HL-60 (cell line): Measurements from ENCODE around the gene ZNF783.

Experiments used
- DNase-seq, 2 experiments: peaks; one replicate each; pipeline ENCODE4 v3.0.0-alpha.2; 2010 to 2020; ENCODE audit warnings: low read depth in 1 of 2, low spot score in 1 of 2
- H3K27ac ChIP-seq: fragments of 250-450 bp; sonication (Bioruptor Pico); replicated peaks from 2 replicates; pipeline ENCODE4 v1.5.1; 2020; ENCODE audit warnings: mild to moderate bottlenecking, moderate library complexity
- H3K27me3 ChIP-seq: fragments of 250-450 bp; sonication (Bioruptor Pico); 2 replicates; pipeline ENCODE4 v1.5.1; 2021; ENCODE audit warnings: mild to moderate bottlenecking, moderate library complexity; ENCODE audit not compliant: insufficient read depth, poor library complexity, severe bottlenecking
- H3K4me3 ChIP-seq: replicated peaks from 2 replicates; pipeline ENCODE4 v1.5.1; 2011; ENCODE audit warnings: mild to moderate bottlenecking, control low read depth, low read length; ENCODE audit not compliant: insufficient read depth
- GABPA ChIP-seq: IDR thresholded peaks from 2 replicates; pipeline ENCODE4 v1.6.1; 2012; ENCODE audit warnings: low read depth
- POLR2AphosphoS5 ChIP-seq: IDR thresholded peaks from 2 replicates; pipeline ENCODE4 v1.6.1; 2012; ENCODE audit warnings: low read depth
- REST ChIP-seq: IDR thresholded peaks from 2 replicates; pipeline ENCODE4 v1.6.1; 2012; ENCODE audit warnings: low read depth; ENCODE audit not compliant: insufficient replicate concordance
- SPI1 ChIP-seq: IDR thresholded peaks from 2 replicates; pipeline ENCODE4 v1.6.1; 2012; ENCODE audit warnings: low read depth, mild to moderate bottlenecking, borderline replicate concordance
- TF ChIP-seq, protein P1 (sequence below): IDR thresholded peaks from one replicate; pipeline ENCODE4 v1.5.1; 2011; ENCODE audit warnings: low read length, control low read depth, inconsistent platforms; ENCODE audit not compliant: insufficient read depth

ZNF783 gene

GRCh38 chr7:149334219-149334618, 72.2 kb downstream of the ZNF783 start:
- TF ChIP-seq GABPA, result no peak
- no peak for TF ChIP-seq POLR2AphosphoS5
- TF ChIP-seq SPI1, result no peak
- TF ChIP-seq, protein P1, sequence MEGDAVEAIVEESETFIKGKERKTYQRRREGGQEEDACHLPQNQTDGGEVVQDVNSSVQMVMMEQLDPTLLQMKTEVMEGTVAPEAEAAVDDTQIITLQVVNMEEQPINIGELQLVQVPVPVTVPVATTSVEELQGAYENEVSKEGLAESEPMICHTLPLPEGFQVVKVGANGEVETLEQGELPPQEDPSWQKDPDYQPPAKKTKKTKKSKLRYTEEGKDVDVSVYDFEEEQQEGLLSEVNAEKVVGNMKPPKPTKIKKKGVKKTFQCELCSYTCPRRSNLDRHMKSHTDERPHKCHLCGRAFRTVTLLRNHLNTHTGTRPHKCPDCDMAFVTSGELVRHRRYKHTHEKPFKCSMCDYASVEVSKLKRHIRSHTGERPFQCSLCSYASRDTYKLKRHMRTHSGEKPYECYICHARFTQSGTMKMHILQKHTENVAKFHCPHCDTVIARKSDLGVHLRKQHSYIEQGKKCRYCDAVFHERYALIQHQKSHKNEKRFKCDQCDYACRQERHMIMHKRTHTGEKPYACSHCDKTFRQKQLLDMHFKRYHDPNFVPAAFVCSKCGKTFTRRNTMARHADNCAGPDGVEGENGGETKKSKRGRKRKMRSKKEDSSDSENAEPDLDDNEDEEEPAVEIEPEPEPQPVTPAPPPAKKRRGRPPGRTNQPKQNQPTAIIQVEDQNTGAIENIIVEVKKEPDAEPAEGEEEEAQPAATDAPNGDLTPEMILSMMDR, result no peak
- no peak for TF ChIP-seq REST
- Histone ChIP-seq H3K27me3 (no peaks in the 10 kb centered on the region), H3K27ac (no peak overlapping the region), H3K4me3 (no peak overlapping the region)
- no peak for DNase-seq
